GM12892 (cell line): Measurements from ENCODE around the gene PDIA5.

ENCODE experiments used
- POLR2A ChIP-seq: IDR thresholded peaks from 2 replicates; pipeline ENCODE4 v1.6.1; 2011; ENCODE audit warnings: low read depth, low read length, control low read depth
- POLR2AphosphoS5 ChIP-seq: IDR thresholded peaks from 2 replicates; pipeline ENCODE4 v1.6.1; 2011; ENCODE audit warnings: low read depth, low read length, control low read depth

GRCh38 chr3:123120573-123120972 lies 53.7 kb downstream of the PDIA5 start:
- TF ChIP-seq POLR2A (no peak), POLR2AphosphoS5 (no peak)
